Endothelial cell of umbilical vein (primary cell): Measurements from ENCODE around the gene ESYT2. TPM values are rescaled to one million over a fixed set of nuclear protein-coding genes. Genes with fewer than 3 reads are reported as not detected.

Experiments used
- BruUV-seq: library from RNA; stranded (reverse); fragments of 400-500 nt; replicated peaks from 2 replicates; lab custom pipeline; 2021; lab: Mats Ljungman, UMichigan
- CTCF ChIA-PET: fragments of 300-600, 350-600 bp; sonication (Branson Sonifier 250); formaldehyde crosslinking; loops from one replicate; lab custom pipeline; 2021; ENCODE audit warnings: antibody characterized with exemption, inconsistent platforms; lab: Charles Lee
- POLR2A ChIA-PET: fragments of 300-600, 350-600 bp; sonication (Branson Sonifier 250); formaldehyde crosslinking; loops from one replicate; lab custom pipeline; 2021; ENCODE audit warnings: antibody characterized with exemption, inconsistent platforms; lab: Charles Lee
- DNase-seq: peaks from one replicate; pipeline ENCODE4 v3.0.0-alpha.2; 2011; ENCODE audit warnings: low read depth, low spot score
- FAIRE-seq: peaks from 2 replicates; lab custom pipeline; 2011; peaks lifted over from hg19 to GRCh38; lab: Jason Lieb, UNC
- H2AFZ ChIP-seq: 2 replicates; pipeline ENCODE4 v1.6.0; 2012; ENCODE audit warnings: low read depth, low read length, control low read depth, inconsistent platforms
- H3K27ac ChIP-seq: 2 replicates; pipeline ENCODE4 v1.5.1; 2011; ENCODE audit warnings: low read depth, mild to moderate bottlenecking, control low read depth, low read length, moderate library complexity; ENCODE audit not compliant: insufficient read depth
- H3K27me3 ChIP-seq, 2 experiments: 2 replicates each; pipeline versions ENCODE4 v1.6.0 to v1.6.1; 2011; ENCODE audit warnings: low read length in 2 of 2, mixed read lengths in 1 of 2; ENCODE audit not compliant: control insufficient read depth in 2 of 2, insufficient read depth in 2 of 2
- H3K36me3 ChIP-seq, 2 experiments: 2 replicates in 1 of 2; 3 replicates in 1 of 2; pipeline ENCODE4 v1.5.1; 2011; ENCODE audit warnings: low read length in 2 of 2, mild to moderate bottlenecking in 1 of 2, moderate library complexity in 1 of 2; ENCODE audit not compliant: control insufficient read depth in 2 of 2, insufficient read depth in 2 of 2; ENCODE audit errors: extremely low read depth in 1 of 2
- H3K4me1 ChIP-seq: 3 replicates; pipeline ENCODE4 v1.5.1; 2011; ENCODE audit warnings: mild to moderate bottlenecking, low read length; ENCODE audit not compliant: control insufficient read depth, insufficient read depth; ENCODE audit errors: extremely low read depth
- H3K4me2 ChIP-seq: 2 replicates; pipeline ENCODE4 v1.6.1; 2011; ENCODE audit warnings: low read length, control low read depth, mixed read lengths; ENCODE audit not compliant: insufficient read depth
- H3K4me3 ChIP-seq, 3 experiments: fragments of 200-600 bp in 1 of 3; sonication (generic), shearing (Covaris generic) in 1 of 3; replicated peaks in 1 of 3; 2 replicates each; pipeline ENCODE4 v1.5.1; 2011 to 2016; ENCODE audit warnings: control low read depth in 3 of 3, low read length in 3 of 3, mild to moderate bottlenecking in 2 of 3, inconsistent platforms in 1 of 3, low read depth in 1 of 3, moderate library complexity in 1 of 3; ENCODE audit not compliant: insufficient read depth in 1 of 3
- H3K79me2 ChIP-seq: 2 replicates; pipeline ENCODE4 v1.6.0; 2012; ENCODE audit warnings: low read length, inconsistent platforms; ENCODE audit not compliant: control insufficient read depth, insufficient read depth
- H3K9ac ChIP-seq: replicated peaks from 2 replicates; pipeline ENCODE3; 2011; ENCODE audit warnings: low read length, control low read depth; ENCODE audit not compliant: insufficient read depth; ENCODE audit errors: extremely low read depth
- H3K9me1 ChIP-seq: replicated peaks from 3 replicates; pipeline ENCODE4 v1.6.0; 2011; ENCODE audit warnings: mild to moderate bottlenecking, low read length; ENCODE audit not compliant: control insufficient read depth, insufficient read depth; ENCODE audit errors: extremely low read depth
- H3K9me3 ChIP-seq: replicated peaks from 2 replicates; pipeline ENCODE4 v1.5.1; 2012; ENCODE audit warnings: low read length, inconsistent platforms; ENCODE audit not compliant: control insufficient read depth, insufficient read depth
- H4K20me1 ChIP-seq: replicated peaks from 2 replicates; pipeline ENCODE3; 2011; ENCODE audit warnings: mild to moderate bottlenecking, low read length; ENCODE audit not compliant: control insufficient read depth, insufficient read depth; ENCODE audit errors: extremely low read depth
- CTCF ChIP-seq, 2 donors: IDR thresholded peaks; 1 replicate in 1 of 2; 2 replicates in 1 of 2; pipeline ENCODE4 v1.5.1; 2011; ENCODE audit warnings: low read length in 2 of 2, mild to moderate bottlenecking in 2 of 2, moderate library complexity in 2 of 2, control low read depth in 1 of 2, inconsistent platforms in 1 of 2, low read depth in 1 of 2; ENCODE audit not compliant: insufficient read depth in 1 of 2; ENCODE audit errors: extremely low read depth in 1 of 2
- EZH2 ChIP-seq: IDR thresholded peaks from 2 replicates; pipeline ENCODE4 v1.6.1; 2012; ENCODE audit warnings: borderline replicate concordance, low read depth, mild to moderate bottlenecking, moderate library complexity, low read length, inconsistent platforms; ENCODE audit not compliant: severe bottlenecking
- FOS ChIP-seq: IDR thresholded peaks from 2 replicates; pipeline ENCODE4 v1.6.1; 2011; ENCODE audit warnings: mild to moderate bottlenecking, low read length, moderate library complexity, borderline replicate concordance; ENCODE audit not compliant: insufficient read depth
- GATA2 ChIP-seq: IDR thresholded peaks from 2 replicates; pipeline ENCODE4 v1.7.0; 2011; ENCODE audit warnings: low read depth, mild to moderate bottlenecking, moderate library complexity, mixed read lengths, low read length; ENCODE audit not compliant: insufficient read length, insufficient read depth
- JUN ChIP-seq: IDR thresholded peaks from 2 replicates; pipeline ENCODE4 v1.6.1; 2011; ENCODE audit warnings: borderline replicate concordance, low read depth; ENCODE audit not compliant: insufficient read length, insufficient read depth
- MAX ChIP-seq: IDR thresholded peaks from 2 replicates; pipeline ENCODE4 v1.6.1; 2011; ENCODE audit not compliant: insufficient read depth, insufficient read length
- MYC ChIP-seq: IDR thresholded peaks from one replicate; pipeline ENCODE4 v1.6.1; 2011; ENCODE audit warnings: mild to moderate bottlenecking, low read depth, low read length
- POLR2A ChIP-seq: IDR thresholded peaks from 2 replicates; pipeline ENCODE4 v1.6.1; 2012; ENCODE audit warnings: low read depth, mild to moderate bottlenecking, control low read depth, low read length
- POLR2AphosphoS5 ChIP-seq: IDR thresholded peaks from 2 replicates; pipeline ENCODE4 v1.6.1; 2012; ENCODE audit warnings: low read depth, mild to moderate bottlenecking, control low read depth, low read length, moderate library complexity; ENCODE audit not compliant: insufficient read depth
- dilution Hi-C: fragments of 300-500 bp; cut with MboI; formaldehyde crosslinking; loops from one replicate; pipeline ENCODE4 v1.15.0; 2019; ENCODE audit warnings: low sequenced_read_pairs; ENCODE audit not compliant: extremely low pct_ligation_motif_present
- intact Hi-C: fragments of 100-400 bp; cut with micrococcal nuclease; formaldehyde crosslinking; loops from one replicate; pipeline ENCODE4 v1.10.0; 2022
- polyA plus RNA-seq, 4 experiments: library from polyadenylated mRNA; depleted of rRNA in 3 of 4; stranded (reverse) in 3 of 4; unstranded in 1 of 4; fragments of >200 nt; gene quantifications; 2 replicates each; pipeline versions ENCODE4 v1.2.1 to v1.2.3, GENCODE V29; 2011 to 2012; ENCODE audit warnings: missing spikeins in 1 of 4
- total RNA-seq: library from RNA; stranded (reverse); gene quantifications from 2 replicates; pipeline ENCODE4 v1.2.3, GENCODE V29; 2021

ESYT2 gene
- total and polyA plus RNA-seq, 2 donors (not counting 3 experiments of a cell fraction or from before 2014, with no cell fraction given), result 18.8 to 46.6 TPM

- intact Hi-C loops (no loop called here), dilution Hi-C loops (no loop called here)
- Histone ChIP-seq H3K9ac (no peak overlapping the region), H3K27me3 (no peaks in the 10 kb centered on the region), H3K4me1 (no peaks in the 10 kb centered on the region), H3K4me2 (no peak overlapping the region), H3K9me3 (no peaks in the 10 kb centered on the region), H3K9me1 (no peaks in the 10 kb centered on the region), H3K36me3 (peaks cover 0 to 20% of the 10 kb centered on the region in 2 experiments), H3K27ac (no peak overlapping the region), H4K20me1 (no peaks in the 10 kb centered on the region), H3K79me2 (peaks cover 4% of the 10 kb centered on the region), H3K4me3 (no peak overlapping the region), H2AFZ (no peak overlapping the region)
- CTCF ChIA-PET, result interaction anchor here (1.4 to 1.9 kb wide), 2 partner anchors 12 to 181 kb away, joined by 3 to 7 read pairs; no protein-coding TSS in a partner anchor
- POLR2A ChIA-PET, result no interaction called here
- FAIRE-seq, result no peak
- BruUV-seq, result no TSS peak
- TF ChIP-seq POLR2A, result no peak
- TF ChIP-seq MYC, result no peak
- no peak for TF ChIP-seq FOS
- no peak for TF ChIP-seq POLR2AphosphoS5
- TF ChIP-seq MAX, result no peak
- no peak for TF ChIP-seq JUN
- no peak for TF ChIP-seq CTCF (IDR thresholded peaks at IDR 0.05; ENCODE audit: extremely low read depth in 1 of 2, insufficient read depth in 1 of 2, low read depth in 1 of 2, low read length in 2 of 2)
- no peak for TF ChIP-seq EZH2
- TF ChIP-seq GATA2, result no peak
- no peak for DNase-seq
Measured at GRCh38 chr7:158795272-158795671, 34.0 kb downstream of the ESYT2 start.
